ENCODE results near the gene RNF126.

RNF126 gene

GRCh38 chr19:641702-642101 is 21.3 kb downstream of the RNF126 start:
- no peak for TF ChIP-seq CTCF (IDR thresholded peaks at IDR 0.05; ENCODE audit: borderline replicate concordance, insufficient read depth, low read depth, low read length)
- no peak overlapping the region for H3K4me3 ChIP-seq (ENCODE audit: low read depth, low read length)

DNA sequence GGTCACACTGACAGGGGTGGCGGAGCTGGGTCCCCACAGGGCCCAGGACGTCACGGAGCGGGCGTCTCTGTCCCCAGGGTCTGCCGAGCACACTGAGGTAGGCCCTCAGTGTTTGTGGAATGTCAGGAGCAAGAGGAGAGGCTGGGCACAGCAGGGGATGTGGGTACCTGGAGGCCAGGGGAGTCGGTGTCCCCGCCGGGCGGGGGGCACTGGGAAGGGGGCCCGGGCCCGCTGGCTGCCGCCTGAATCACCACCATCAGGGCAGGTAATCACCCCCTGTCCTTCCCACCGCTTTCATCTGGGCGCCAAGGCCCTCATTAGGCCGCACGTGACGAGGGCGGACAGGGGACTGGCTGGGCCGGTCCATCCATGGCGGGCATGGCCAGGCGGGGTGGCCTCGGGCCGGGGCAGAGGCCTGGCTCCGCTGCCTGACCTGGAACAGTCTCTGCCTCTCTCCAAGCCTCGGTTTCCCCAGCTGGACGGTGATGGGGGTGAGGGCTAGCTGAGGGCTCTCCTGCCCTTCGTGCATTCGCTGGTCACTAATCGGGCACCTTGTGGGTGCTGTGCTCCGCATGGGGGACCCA is 22.3 kb downstream of the RNF126 start:
- H3K4me3 ChIP-seq (ENCODE audit: low read depth, low read length): no peak overlapping the region

DNA sequence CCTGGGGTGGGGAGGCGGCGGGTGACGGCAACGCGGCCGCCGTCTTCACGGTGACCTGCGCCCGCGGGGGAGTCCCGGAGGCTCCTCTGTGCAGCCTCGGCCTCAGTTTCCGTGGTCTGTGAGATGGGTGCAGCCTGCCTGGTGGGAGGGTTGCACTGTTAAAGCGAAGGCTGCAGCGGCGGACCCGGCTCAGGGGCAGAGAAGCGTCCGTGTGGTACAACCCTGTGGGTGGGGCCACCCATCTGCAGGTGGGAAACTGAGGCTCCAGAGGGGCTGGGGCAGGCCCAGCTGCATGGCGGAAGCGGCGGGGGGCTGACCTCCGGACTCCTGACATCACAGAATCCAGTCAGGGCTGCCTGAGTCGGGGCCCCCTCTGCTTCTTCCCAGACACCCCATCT is 22.9 kb downstream of the RNF126 start:
- H3K4me3 ChIP-seq (ENCODE audit: low read depth, low read length): no peak overlapping the region
- TF ChIP-seq CTCF (IDR thresholded peaks at IDR 0.05; ENCODE audit: borderline replicate concordance, insufficient read depth, low read depth, low read length): no peak

More for the DNA sequence above, 22.3 kb downstream of the RNF126 start:
- no peak for TF ChIP-seq CTCF (IDR thresholded peaks at IDR 0.05; ENCODE audit: borderline replicate concordance, insufficient read depth, low read depth, low read length)

GRCh38 chr19:639253-640160 is 23.5 kb downstream of the RNF126 start, which contains the start of gene FGF22:
Gene FGF22 (plus strand): TSS chr19:639879. CDS start chr19:639926, 47 bp downstream.
- TF ChIP-seq CTCF (IDR thresholded peaks at IDR 0.05; ENCODE audit: borderline replicate concordance, insufficient read depth, low read depth, low read length): no peak
- H3K4me3 ChIP-seq (ENCODE audit: low read depth, low read length): peak within 1 kb of the TSS; percentile 46

DNA sequence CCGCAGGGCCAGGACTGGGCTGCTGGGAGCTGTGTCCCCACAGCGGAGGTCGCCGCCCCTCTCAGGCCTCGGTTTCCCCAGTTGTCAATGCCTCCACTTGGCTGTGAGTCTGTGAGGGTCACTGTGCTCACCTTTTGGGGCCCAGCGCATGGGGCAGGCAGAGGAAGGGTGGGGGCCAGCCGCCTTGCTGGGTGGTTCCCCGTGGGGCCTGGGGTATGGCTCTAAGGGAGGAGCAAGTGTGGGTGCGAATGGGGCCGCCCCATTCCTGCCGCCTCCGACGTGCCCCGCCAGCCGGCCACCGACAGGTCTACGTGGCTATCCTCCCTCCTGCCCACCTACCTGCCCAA is 24.1 kb downstream of the RNF126 start:
- H3K4me3 ChIP-seq (ENCODE audit: low read depth, low read length): peak overlapping the region; percentile 46

GRCh38 chr19:634975-635652 is 27.9 kb downstream of the RNF126 start:
- no peak overlapping the region for H3K4me3 ChIP-seq (ENCODE audit: low read depth, low read length)
- TF ChIP-seq CTCF (IDR thresholded peaks at IDR 0.05; ENCODE audit: borderline replicate concordance, insufficient read depth, low read depth, low read length): no peak

More for the DNA sequence above, 24.1 kb downstream of the RNF126 start:
- TF ChIP-seq CTCF (IDR thresholded peaks at IDR 0.05; ENCODE audit: borderline replicate concordance, insufficient read depth, low read depth, low read length): no peak

All from GM12875 (cell line).